ENCODE measurements around the gene DDX41.
A peak's percentile ranks its signal among the peaks of the same experiment; 100 is the strongest.

Gene DDX41

DNA sequence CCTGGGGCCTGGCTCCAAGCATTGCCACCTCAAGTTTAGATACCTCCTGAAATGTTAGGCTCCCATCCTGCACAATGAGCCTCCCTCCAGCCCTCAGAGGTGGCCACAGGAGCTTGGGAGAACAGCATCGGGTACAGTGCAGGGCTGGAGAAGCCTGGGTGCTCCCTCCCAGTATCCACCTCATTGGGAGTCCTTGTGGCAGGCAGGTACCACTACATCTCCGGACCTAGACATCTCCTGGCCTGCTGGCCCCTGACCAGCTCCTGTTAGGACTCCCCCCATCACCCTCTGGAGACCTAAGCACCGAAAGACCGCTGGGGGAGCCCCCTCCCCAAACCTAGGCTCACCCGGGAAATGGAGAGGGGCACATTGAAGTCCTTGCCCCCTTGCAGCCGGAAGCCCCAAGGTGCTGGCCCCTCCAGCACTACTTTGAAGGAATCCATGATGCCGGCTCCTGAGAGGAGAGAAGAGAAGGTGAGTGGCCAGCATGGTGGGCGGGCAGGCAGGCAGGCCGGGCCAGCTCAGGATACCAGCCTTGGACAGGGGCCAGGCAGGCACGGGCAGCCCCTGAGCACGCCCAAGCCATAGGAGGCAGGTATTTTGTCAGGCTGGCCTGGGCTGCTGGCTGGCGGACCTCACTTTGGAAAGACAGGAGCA lies 20.6 kb downstream of the DDX41 start:
- peak overlapping the region; percentile 83 for H3K4me3 ChIP-seq (ENCODE audit: low read depth, low read length)
- TF ChIP-seq CTCF (IDR thresholded peaks at IDR 0.05; ENCODE audit: low read depth, low read length, missing control alignments): peak; percentile 62
- DNase-seq (ENCODE audit: low read depth): no peak
- in situ Hi-C loops (cut with HindIII; ENCODE audit: low sequenced_read_pairs): no loop called here

GRCh38 chr5:177495243-177496060 lies 21.3 kb downstream of the DDX41 start:
- DNase-seq (ENCODE audit: low read depth): peak; percentile 87
- H3K4me3 ChIP-seq (ENCODE audit: low read depth, low read length): peak overlapping the region; percentile 83
- in situ Hi-C loops (cut with HindIII; ENCODE audit: low sequenced_read_pairs): no loop called here
- TF ChIP-seq CTCF (IDR thresholded peaks at IDR 0.05; ENCODE audit: low read depth, low read length, missing control alignments): no peak

GRCh38 chr5:177494346-177495195 lies 22.2 kb downstream of the DDX41 start:
- DNase-seq (ENCODE audit: low read depth): peak; percentile 73
- in situ Hi-C loops (cut with HindIII; ENCODE audit: low sequenced_read_pairs): no loop called here
- peak overlapping the region; percentile 83 for H3K4me3 ChIP-seq (ENCODE audit: low read depth, low read length)
- peak; percentile 48 for TF ChIP-seq CTCF (IDR thresholded peaks at IDR 0.05; ENCODE audit: low read depth, low read length, missing control alignments)

DNA sequence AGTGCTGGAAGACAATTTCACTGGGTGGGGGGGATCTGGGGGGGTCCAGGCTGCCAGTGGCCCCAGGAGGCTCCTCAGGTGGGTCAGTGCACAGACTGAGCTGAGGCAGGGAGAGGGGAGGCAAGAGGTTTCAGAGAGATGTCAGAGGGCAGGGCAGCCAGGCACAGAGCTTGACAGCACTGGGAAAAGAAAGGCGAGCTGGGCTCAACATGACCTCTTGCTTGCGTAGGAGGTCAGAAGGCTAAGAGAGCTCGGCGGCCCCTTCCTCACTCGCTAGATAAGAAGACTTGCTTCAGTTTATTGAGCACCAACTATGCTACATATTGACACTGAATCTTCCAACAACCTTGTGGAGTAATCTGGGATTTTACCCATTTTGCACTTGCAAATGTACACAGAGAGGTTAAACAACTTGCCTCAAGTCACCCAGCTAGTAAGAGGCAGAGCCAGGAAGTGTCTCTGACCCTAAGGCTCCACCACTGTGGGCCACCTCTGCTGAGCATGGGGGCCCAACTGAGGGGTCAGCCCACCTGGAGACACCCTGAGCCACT lies 22.9 kb downstream of the DDX41 start:
- no peak for TF ChIP-seq CTCF (IDR thresholded peaks at IDR 0.05; ENCODE audit: low read depth, low read length, missing control alignments)
- no peak for DNase-seq (ENCODE audit: low read depth)
- peak overlapping the region; percentile 83 for H3K4me3 ChIP-seq (ENCODE audit: low read depth, low read length)
- in situ Hi-C loops (cut with HindIII; ENCODE audit: low sequenced_read_pairs): no loop called here

DNA sequence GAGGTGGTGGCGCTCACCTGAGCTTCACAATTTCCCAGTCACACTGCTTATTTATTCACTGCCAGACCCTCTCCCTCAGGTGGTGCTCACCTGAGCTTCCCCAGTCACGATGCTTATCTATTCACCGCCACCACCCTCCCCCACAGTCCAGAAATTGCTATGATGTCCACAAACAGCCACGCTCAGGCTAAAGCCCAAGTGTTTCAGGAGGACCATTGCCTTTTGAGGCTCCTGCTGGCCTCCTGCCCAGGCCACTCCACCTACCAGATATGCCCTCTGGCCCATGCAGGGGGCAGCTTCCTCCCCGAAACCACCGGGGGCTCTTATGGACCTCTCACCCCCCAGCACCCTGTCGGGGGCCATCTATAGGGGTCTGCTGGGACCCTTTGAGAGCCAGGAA lies 23.9 kb downstream of the DDX41 start:
- in situ Hi-C loops (cut with HindIII; ENCODE audit: low sequenced_read_pairs): no loop called here
- no peak for DNase-seq (ENCODE audit: low read depth)
- H3K4me3 ChIP-seq (ENCODE audit: low read depth, low read length): no peak overlapping the region
- no peak for TF ChIP-seq CTCF (IDR thresholded peaks at IDR 0.05; ENCODE audit: low read depth, low read length, missing control alignments)

All from astrocyte of the cerebellum (primary cell).